COLO829 (cell line): ENCODE measurements around the gene LMOD1.
"Not testable (repeated sequence)": the region's sequence is repeated elsewhere in the genome, so short reads cannot be mapped to it uniquely, and the experiment has no call there.

Experiments
- DNase-seq: peaks from one replicate; pipeline ENCODE4 v3.0.0; 2012; ENCODE audit warnings: low spot score

The LMOD1 gene

DNA sequence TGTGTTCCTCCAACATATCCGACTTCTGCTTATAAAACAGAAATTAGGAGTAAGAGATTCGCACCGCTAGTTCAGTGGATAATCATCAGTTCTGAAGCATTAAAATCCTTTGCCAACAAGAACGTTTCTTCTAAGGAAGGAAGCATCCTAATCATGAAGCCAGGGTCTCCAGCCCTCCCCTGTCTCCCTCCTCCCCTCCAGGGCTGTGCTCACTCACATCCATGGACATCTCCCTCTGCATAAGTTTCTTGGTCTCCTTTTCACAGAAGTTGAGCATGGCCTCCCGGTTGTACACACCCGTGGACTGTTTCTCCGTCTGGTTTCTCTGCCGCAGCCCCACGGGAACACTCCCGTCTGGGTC, 505 bp downstream of the LMOD1 start:
- DNase-seq = no peak

DNA sequence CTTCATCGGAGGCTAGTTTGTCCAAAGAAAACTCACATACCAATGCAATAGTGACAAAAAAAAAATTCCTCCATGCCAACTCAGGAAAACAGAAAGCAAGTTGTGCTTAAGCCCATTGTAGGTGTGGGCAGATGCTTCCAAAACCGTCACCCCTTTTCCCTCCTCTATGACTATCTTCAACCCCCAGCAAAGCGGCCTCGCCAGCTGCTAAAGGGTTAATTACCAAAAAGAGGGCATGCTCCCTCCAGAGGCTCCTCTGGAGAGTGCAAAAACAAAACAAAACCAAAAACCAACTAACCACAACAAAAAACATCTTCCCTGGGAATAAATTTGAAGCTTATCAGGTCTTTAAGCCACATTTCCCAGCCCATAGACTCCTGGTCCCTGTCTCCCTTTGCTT, 1.2 kb downstream of the LMOD1 start:
- no peak for DNase-seq

DNA sequence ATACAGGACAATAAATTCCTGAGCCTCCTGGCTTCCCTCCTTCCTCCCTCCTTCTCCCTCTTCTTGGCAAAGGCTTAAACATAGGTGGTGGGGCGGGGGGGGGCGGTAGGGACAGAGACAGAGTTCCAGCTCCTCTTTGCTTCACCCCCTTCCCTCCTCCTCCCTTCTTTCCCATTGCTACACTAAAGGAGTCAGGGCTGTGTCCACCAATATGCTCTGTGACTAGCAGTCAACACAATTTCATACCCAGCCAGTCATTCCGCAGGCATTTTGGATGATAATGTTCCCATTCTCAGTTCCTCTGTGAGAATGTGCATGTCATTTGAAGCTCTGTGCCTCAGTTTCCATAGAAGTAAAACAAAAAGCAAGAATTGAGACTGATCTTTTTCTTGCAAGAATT, 1.7 kb downstream of the LMOD1 start:
- no peak for DNase-seq

DNA sequence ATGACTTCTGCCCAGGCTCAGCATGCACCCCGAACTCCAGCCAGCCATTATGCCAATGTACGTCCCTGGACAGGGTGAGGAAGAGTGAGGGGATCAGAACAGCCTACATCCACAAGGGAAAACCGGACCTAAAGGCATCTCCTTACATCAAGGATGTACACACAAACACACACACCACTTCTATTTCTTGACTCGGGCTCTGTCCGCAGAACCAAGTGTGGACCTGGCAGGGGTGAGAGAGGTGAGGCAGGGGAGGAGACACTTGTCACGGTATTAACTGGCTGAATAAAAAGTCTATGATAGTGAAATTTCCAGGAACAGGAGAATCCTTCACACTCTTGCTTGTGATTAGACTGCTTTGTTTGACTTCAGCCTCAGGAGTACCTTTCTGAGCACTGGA, 2.3 kb downstream of the LMOD1 start:
- DNase-seq = no peak

DNA sequence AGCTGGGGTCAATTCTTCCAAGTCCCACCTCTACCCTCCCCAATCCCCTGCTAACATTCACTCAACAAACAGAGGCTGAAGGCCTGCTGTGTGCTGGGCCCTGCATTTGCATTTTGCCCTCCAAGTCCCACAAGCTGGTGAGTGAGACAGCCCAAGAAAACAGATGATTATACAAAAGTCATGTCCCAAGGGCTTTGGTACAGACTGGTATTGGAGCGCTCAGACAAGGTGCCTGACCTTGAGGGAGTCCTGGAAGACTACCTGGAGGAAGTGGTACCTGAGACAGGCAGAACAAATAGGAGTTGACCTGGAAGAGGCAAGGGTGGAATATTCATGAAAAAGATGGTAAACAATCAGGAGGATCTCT, 4.2 kb downstream of the LMOD1 start:
- DNase-seq = no peak

DNA sequence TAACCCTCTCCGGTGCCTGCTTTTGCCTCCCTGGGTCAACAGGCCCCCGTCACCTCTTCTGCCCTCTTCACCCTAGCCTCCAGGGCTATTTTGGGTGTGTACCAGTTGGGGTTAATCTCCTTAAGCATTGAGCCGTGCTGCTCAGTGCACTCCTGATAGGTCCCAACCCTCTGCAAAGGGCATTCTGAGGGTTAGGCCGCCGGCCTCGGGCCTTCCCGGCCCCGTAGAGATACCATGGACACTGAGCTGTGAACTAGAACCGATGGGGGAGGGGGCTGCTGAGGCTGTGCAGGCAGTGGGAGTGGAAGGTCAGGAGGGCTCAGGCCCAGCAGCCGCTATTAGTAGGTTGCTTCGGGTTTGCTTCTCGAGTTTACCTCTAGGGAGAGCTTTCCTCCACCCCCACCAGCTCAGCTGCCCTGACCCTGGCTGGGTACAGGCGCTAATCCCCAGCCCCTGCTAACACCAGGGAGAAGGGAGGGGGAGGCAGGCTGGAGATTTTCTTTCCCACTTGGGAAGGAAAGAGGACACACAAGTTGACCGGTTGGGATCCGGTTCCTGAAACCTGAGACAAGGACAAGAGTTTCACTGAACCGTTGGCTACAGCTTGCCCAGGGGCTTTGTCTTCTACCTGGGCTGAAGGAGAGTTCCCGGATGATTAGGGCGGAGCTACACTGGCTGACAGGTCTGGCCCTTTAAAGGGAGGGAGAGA, 4.8 kb downstream of the LMOD1 start:
- DNase-seq = no peak

DNA sequence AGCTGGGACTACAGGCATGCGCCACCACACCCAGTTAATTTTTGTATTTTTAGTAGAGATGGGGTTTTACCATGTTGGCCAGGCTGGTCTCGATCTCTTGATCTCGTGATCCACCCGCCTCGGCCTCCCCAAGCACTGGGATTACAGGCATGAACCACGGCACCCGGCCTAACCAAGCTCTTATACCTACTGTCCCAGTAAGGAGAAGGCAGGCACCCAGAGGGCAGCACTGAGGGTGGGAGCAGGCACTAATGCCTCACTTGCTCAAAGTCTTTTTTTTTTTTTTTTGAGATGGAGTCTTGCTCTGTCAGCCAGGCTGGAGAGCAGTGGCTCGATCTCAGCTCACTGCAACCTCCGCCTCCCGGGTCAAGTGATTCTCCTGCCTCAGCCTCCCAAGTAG, 6.0 kb downstream of the LMOD1 start:
- DNase-seq = not testable (repeated sequence)

DNA sequence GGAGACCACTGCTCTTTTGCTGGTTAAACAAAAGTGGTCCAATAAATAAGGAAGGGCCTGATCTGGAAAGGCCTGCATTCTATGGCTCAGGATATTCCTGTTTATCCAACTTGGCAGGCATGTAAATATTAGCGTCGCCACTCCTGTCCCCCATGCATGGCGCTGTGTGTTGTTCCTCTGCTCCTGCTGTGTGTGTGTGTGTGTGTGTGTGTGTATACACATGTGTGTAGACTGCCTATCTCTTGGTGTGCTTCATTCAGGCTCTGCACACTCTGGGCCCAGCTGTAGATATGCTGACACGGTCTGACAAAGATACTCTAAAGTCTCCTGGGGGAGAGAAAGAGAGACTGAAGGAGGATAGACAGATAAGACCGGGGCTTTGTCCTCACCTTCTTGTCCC, 6.8 kb downstream of the LMOD1 start:
- no peak for DNase-seq

DNA sequence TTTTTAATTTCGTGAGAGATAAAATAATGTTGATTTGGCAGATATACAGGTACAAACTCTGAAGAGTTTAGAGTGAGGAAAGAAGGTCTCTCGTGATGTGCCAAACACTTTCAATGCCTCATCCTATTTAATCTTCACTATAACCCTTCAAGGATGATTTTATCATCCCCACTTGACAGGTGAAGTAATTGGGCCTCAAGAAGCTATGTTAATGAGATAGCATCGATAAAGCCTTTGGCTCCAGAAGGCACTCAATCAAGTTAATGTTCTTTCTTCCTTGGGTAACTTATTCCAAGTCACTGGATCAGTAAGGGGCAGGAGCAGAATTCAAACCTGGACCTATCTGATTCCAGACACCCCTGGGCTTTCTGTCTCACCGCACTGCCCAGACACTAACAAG, 7.2 kb downstream of the LMOD1 start:
- DNase-seq = no peak

DNA sequence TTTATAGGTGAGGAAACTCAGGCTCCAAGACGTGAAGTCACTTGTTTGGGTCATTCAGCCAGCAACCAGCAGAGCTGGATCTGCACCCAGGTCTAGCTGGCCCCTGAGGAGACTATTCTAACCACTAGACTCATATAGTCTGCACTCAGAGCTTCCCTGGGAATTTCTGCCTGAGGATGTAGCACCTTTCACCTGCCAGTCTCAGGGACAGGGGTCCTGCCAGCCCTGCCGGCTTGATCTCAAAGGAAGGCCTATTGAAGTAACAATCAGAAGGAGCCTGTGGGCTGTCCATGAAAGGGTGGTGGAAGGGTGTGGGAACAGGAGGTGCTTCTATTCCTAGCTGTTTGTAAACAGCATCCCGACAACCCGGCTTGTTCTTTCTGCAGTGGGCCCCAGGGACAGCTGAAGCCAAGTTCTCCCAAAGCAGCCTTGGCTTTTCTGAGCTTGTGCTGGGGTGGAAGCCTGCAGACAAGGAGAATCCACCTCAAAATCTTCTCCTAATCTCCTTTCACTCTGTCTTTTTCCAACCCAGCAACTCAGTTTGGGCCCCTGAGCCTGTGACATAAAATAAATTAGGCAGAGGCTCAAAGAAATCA, 7.8 kb downstream of the LMOD1 start:
- DNase-seq = no peak

DNA sequence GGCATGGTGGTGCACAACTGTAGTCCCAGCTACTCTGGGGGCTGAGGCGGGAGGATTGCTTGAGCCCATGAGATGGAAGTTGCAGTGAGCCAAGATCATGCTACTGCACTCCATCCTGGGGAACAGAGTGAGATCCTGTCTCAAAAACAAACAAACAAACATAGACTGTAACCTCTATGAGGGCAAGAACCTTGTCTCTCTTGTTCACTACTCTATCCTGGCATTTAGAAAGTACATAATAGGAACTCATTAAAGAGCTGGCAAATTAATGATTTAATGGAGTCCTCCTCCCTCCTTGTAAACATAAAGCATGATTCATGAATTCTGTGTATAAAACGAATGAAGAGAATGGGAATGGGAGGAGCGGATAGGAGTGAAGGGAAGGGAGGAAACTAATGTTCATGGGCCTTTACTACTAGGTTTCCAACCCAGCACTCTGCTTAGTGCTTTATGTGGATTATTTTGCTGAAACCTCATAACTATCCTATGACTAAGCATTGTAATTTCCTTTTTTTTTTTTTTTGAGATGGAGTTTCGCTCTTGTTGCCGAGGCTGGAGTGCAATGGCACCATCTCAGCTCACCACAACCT, 8.6 kb downstream of the LMOD1 start:
- DNase-seq = peak; percentile 61

DNA sequence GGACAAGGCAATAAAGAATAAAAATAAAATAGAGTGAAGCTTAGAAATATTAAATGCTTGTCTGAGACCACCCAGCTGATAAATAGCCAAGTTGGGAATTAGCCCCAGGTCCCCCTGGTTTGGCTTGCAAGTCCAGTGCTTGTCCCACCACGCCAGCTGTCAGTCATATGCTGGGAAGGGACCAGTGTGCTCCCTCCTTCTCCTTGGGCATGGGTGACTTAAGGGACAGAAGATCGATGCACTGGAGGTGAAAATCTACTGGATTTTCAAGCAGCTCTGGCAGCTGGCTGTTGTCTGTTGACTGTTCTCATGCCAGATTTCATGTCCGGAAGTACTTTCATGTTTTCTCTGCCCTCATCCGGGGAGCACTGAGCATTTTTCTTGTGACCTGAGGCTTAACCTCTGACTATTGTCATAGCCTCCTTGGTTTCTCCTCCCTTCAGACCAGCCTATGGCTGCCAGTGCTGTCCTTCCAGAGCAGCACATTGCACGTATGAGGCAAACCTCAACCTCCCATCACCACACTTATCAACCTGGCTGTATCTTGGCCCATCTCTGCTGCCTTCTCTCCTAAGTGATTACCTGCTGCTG, 12.4 kb downstream of the LMOD1 start:
- DNase-seq = no peak

DNA sequence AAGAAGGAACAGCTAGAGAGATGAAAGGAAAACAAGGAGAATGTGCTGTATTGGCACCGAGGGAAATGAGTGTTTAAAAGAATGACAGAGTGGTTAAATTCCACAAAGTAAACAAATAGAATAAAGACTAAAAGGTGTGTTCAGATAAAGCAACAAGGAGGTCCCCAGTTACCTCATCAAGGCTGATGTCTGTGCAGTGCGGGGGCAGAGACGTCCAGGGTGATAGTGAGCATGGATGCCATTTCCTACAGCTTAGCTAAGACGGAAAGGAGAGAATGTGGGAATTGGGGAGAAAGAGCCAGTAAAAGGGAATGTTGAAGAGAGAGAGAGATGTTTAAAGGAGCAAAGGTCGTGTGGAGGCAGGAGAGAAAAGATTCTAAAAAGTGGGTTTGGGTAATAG, 15.5 kb downstream of the LMOD1 start:
- DNase-seq = no peak

DNA sequence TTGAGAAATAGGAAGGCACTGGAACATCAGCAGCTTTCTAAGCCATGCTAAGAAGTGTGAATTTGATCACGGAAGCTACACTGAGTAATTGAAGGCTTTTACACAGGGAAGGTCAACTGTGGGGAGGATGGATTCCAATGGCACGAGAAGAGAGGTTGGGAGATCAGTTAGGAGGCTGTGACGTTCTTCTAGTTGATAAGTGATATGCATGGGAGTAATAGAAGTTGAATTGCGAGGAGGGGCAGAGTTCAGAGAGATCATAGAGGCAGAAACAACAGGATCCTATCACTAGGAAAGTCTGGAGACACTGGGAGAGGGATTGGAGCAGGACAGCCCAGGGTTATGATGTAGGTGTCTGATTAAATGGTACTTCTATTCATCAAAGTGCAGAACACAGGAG, 16.2 kb downstream of the LMOD1 start:
- no peak for DNase-seq

DNA sequence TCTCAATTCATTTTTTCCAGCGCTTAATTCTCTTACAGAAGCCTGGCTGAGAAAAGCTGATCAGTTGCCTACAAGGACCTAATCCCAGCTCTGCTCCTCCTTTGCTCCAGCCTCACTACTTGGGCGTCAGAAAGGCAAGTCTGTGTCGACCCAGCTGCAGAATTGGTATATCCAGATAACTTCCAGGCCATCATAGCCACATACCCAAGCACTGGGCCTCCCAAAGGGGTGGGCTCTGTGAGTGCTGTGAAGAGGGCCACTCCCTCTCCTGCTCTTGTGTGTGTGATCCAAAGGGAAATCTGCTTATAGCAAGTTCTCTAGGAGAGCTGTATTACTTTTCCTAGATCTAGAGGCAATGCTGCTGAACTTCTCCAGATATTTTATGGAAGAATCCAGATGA, 18.1 kb downstream of the LMOD1 start:
- DNase-seq = no peak

DNA sequence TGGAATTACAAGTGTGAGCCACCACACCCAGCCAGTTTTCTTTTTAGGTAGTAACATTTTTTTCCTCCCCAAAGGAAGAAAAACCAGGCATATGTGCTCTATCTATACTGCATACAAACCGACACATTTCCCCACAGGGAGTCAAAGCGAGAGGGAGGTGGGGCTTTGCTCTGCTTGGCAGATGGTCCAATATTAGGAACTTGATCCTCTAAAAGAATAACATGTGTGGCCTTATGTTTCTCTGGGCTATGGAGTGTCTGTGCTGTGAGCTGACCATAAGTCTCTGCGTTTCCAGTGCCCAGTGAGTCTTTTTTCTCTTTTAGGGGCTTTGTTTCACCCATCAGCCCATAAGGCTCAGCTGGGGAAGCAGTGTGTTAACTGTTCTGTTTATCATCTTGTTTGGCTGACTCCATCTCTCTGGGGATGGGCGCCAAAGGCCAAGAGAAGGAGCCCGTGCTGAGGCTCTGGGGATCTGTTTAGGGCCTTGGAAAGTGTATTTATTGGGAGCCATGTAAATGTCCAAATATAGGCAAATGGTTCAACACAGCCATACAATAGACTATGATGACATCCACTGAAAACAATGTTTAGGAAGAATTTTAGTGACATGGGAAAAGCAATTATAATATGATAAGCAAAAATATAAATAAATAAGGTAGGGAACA, 20.2 kb downstream of the LMOD1 start:
- DNase-seq = no peak

DNA sequence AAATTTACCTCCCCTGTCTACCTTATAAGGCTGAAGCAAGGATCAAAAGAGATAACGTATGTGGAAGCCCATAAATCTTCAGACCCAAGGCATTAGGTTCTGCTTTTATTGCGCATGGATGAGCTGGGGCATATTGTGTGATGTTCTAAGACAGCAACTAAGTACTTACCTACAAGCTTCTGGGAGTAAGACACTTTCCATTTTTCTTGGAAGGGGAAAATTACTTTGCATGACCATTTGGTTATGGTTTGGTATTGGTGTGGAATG, 21.1 kb downstream of the LMOD1 start:
- DNase-seq = no peak

DNA sequence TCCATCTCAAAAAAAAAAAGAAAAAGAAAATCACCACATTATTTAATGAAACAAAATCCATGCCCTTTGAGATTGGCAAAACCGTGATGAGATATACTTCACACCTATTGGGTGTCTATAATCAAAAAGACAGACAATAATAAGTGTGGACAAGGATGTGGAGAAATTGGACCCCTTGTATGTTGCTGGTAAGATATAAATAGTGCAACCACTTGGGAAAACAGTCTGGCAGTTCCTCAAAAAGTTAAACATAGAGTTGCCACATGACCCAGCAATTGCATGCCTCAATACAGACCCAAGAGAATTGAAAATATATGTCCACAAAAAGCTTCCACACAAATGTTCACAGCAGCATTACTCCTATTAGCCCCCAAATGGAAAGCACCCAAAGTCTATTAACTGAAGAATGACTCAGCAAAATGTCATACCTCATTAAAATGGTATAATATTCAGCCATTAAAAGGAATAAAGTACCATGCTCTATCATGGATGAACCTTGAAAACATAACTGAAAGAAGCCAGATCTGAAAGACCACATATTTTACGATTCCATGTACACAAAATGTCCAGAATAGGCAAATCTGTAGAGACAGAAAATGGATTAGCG, 24.3 kb downstream of the LMOD1 start:
- DNase-seq = no peak

DNA sequence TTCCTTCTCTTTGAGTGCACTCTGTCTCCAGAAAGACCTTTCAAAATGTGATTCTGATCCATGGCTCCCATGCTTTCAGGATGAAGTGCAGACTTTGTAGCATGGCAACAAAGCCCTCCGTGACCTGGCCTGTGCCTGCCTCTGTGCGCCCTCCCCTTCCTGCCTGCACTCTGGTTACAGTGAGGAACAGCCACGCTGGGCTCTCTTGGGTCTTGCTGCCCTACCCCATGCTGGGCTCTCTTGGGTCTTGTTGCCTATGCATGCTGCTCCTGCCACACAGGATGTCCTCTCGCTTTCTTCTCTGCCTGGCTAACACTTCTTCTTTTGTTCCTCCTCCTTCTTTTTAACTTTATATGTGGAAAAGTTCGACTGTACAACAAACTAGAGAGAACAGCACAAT, 28.0 kb downstream of the LMOD1 start:
- no peak for DNase-seq

DNA sequence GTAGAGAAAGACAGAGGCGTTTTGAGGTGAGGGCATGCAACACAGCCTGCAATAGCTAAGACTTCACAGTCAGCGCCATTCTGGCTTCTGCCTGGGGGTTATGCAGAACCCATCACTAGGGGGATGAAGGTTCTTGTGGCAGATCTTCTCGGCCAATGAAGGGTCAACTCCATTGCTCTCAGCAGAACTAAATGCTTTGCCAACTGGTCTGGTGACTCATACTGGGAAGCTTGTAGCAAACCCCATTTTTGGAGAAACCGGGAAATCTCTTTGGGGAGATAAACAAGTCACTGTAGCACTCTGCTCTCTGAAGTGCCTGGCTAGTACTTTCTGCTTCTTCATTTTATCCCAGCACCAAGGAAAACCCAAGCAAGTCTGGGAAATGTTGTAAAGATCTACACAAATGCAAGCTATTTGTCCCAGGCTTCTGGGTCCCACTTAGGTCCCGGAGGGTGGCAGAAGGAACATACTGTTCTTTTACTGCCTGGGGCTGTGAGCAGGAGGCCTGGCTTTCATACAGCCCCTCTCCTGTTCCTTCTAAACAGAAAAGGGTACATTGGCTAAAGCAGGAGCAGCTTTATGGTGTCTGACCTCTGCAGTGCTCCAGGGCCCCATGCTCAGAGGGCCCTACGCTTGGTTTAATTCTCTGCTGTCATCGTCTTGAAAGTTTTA, 28.9 kb downstream of the LMOD1 start:
- DNase-seq = no peak

DNA sequence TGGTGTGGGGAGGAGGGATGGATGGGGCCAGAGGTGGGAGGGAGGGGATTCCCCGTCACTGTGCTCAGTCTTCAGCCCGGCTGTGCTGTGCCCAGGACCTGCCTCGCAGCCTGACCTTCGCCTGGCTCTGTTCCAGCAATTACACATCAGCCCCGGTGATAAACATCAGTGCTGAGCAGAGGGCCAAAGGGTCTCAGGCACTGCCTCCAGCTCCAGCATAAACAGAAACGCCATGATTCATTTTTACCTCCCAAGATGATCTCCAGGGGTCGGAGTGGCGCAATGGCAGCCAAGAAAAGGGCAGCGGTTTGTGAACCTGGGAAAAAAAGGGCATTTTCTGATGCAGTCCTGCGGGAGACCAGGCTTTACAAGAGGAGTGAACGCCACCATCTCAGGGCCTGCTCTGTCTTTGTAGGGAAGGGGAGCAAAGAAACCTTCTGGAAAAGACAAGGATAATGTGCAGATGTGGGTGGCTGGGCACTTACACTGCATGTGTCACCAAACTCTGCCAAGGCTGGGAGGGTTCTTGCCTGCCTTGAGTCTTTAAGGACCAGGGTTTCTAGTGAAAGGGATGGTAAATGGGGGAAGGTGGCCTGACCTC, 29.6 kb downstream of the LMOD1 start:
- DNase-seq = no peak
